SU-DHL-6 (cell line): ENCODE data around the gene MICAL1.

Experiments
- CTCF ChIP-seq: fragments of 200-600 bp; sonication (generic); IDR thresholded peaks from one replicate; pipeline ENCODE4 v1.5.1; 2017; ENCODE audit warnings: antibody characterized with exemption, mild to moderate bottlenecking, low read length, moderate library complexity; ENCODE audit not compliant: insufficient read depth, poor library complexity, severe bottlenecking
- EZH2phosphoT487 ChIP-seq: fragments of 200-600 bp; sonication (generic), shearing (Covaris generic); conservative IDR thresholded peaks from 2 replicates; pipeline ENCODE4 v1.6.1; 2018; ENCODE audit warnings: mild to moderate bottlenecking, antibody characterized with exemption, low read length, moderate library complexity, mixed read lengths

- TF ChIP-seq CTCF (no peak), EZH2phosphoT487 (no peak)
Measured at GRCh38 chr6:109447878-109448555, 7.6 kb downstream of the MICAL1 start.
